HepG2 (cell line): ENCODE results near the gene CEP68. TPM values are rescaled to one million over a fixed set of nuclear protein-coding genes. Genes with fewer than 3 reads are reported as not detected.

Experiments
- AGO1 ChIP-seq: fragments of 200-400 bp; formaldehyde crosslinking; IDR thresholded peaks from 2 replicates; pipeline ENCODE4 v1.6.1; 2017; ENCODE audit warnings: mild to moderate bottlenecking, low read depth, low read length, moderate library complexity; ENCODE audit not compliant: poor library complexity, severe bottlenecking
- CBFB ChIP-seq: sonication (generic); formaldehyde crosslinking; IDR thresholded peaks from 2 replicates; pipeline ENCODE4 v1.4.0; 2020; ENCODE audit warnings: missing genetic modification reagents
- FOSL1 ChIP-seq: sonication (generic); formaldehyde crosslinking; IDR thresholded peaks from 2 replicates; pipeline ENCODE4 v1.9.0; 2021; ENCODE audit warnings: missing genetic modification reagents, borderline replicate concordance
- MXI1 ChIP-seq: IDR thresholded peaks from 3 replicates; pipeline ENCODE4 v1.6.1; 2012; ENCODE audit warnings: low read depth, low read length, inconsistent platforms, borderline replicate concordance
- MYNN ChIP-seq: sonication (generic); formaldehyde crosslinking; IDR thresholded peaks from 2 replicates; pipeline ENCODE4 v1.4.0; 2020; ENCODE audit warnings: mild to moderate bottlenecking, low read depth, missing genetic modification reagents
- PRDM10 ChIP-seq: sonication (generic); formaldehyde crosslinking; IDR thresholded peaks from 2 replicates; pipeline ENCODE4 v1.4.0; 2020; ENCODE audit warnings: low read depth, missing genetic modification reagents
- SETDB1 ChIP-seq: sonication (generic); formaldehyde crosslinking; IDR thresholded peaks from 2 replicates; pipeline ENCODE4 v1.5.1; 2020; ENCODE audit warnings: missing genetic modification reagents, mild to moderate bottlenecking, borderline replicate concordance
- XBP1 ChIP-seq: sonication (generic); formaldehyde crosslinking; IDR thresholded peaks from 2 replicates; pipeline ENCODE4 v1.5.0; 2020; ENCODE audit warnings: missing genetic modification reagents
- ZBTB1 ChIP-seq: sonication (generic); formaldehyde crosslinking; IDR thresholded peaks from 2 replicates; pipeline ENCODE4 v1.4.0; 2020; ENCODE audit warnings: missing genetic modification reagents, borderline replicate concordance
- ZBTB20 ChIP-seq: sonication (generic); formaldehyde crosslinking; IDR thresholded peaks from 2 replicates; pipeline ENCODE4 v1.8.1; 2023; ENCODE audit warnings: missing genetic modification reagents, low read depth, mild to moderate bottlenecking, borderline replicate concordance
- ZFAT ChIP-seq: sonication (generic); formaldehyde crosslinking; conservative IDR thresholded peaks from 2 replicates; pipeline ENCODE4 v1.8.1; 2023; ENCODE audit warnings: missing genetic modification reagents, inconsistent platforms
- ZNF326 ChIP-seq: sonication (generic); formaldehyde crosslinking; IDR thresholded peaks from 2 replicates; pipeline ENCODE4 v1.4.0; 2020; ENCODE audit warnings: missing genetic modification reagents, borderline replicate concordance
- ZNF460 ChIP-seq: sonication (generic); formaldehyde crosslinking; IDR thresholded peaks from 2 replicates; pipeline ENCODE4 v1.5.1; 2020; ENCODE audit warnings: missing genetic modification reagents, mild to moderate bottlenecking, borderline replicate concordance
- ZNF607 ChIP-seq: sonication (generic); formaldehyde crosslinking; IDR thresholded peaks from 2 replicates; pipeline ENCODE4 v1.5.1; 2020; ENCODE audit warnings: missing genetic modification reagents, mild to moderate bottlenecking, borderline replicate concordance
- ZNF749 ChIP-seq: sonication (generic); formaldehyde crosslinking; IDR thresholded peaks from 2 replicates; pipeline ENCODE4 v1.8.0; 2022; ENCODE audit warnings: mild to moderate bottlenecking, missing genetic modification reagents, moderate library complexity, borderline replicate concordance
- ZNF883 ChIP-seq: sonication (generic); formaldehyde crosslinking; IDR thresholded peaks from 2 replicates; pipeline ENCODE4 v1.5.1; 2020; ENCODE audit warnings: mild to moderate bottlenecking, missing genetic modification reagents; ENCODE audit errors: not compliant biosample characterization
- polyA plus RNA-seq, 8 experiments: library from polyadenylated mRNA; depleted of rRNA in 3 of 8; stranded (reverse) in 7 of 8; unstranded in 1 of 8; fragments of >200 nt; fragmentation: Illumina TruSeq in 4 of 8; extraction: Trizol in 4 of 8; gene quantifications; 2 replicates each; pipeline versions ENCODE4 v1.2.1 to v1.2.3, GENCODE V29; 2011 to 2016; ENCODE audit warnings: low read depth in 4 of 8, missing spikeins in 1 of 8, mixed read lengths in 1 of 8; ENCODE audit not compliant: insufficient read depth in 1 of 8
- total RNA-seq, 5 experiments: library from RNA; depleted of rRNA; stranded (reverse); fragments of >200 nt; fragmentation: Illumina TruSeq; extraction: Trizol; gene quantifications; 2 replicates each; pipeline ENCODE4 v1.2.3, GENCODE V29; 2016; ENCODE audit warnings: low read depth in 1 of 5
- TF ChIP-seq, protein P1 (sequence below), 2 experiments: sonication (generic) in 1 of 2; formaldehyde crosslinking in 1 of 2; IDR thresholded peaks; 2 replicates each; pipeline versions ENCODE4 v1.4.0 to v1.6.1; 2016 to 2020; ENCODE audit warnings: borderline replicate concordance in 1 of 2, low read depth in 1 of 2, mild to moderate bottlenecking in 1 of 2, missing genetic modification reagents in 1 of 2
- TF ChIP-seq, protein P2 (sequence below): sonication (generic); formaldehyde crosslinking; IDR thresholded peaks from 2 replicates; pipeline ENCODE4 v1.4.0; 2020; ENCODE audit warnings: low read depth, mild to moderate bottlenecking, missing genetic modification reagents

CEP68 gene
- total and polyA plus RNA-seq, 2 of the 13 experiments (the other 11 are each of a cell fraction or from before 2014, with no cell fraction given): 5.7 to 9.3 TPM

GRCh38 chr2:65055422-65056214 is 598 bp upstream of the CEP68 start (continued):
- no peak for TF ChIP-seq ZNF883
- TF ChIP-seq ZNF607: peak; percentile 85
- no peak; the same call in none of the 2 replicates for TF ChIP-seq ZNF749 (CRISPR knock-in tag)
- TF ChIP-seq SETDB1 (CRISPR knock-in tag): no peak
- 0 out of 2 replicates have a peak, but pooled peaks have one; percentile 46 for TF ChIP-seq MYNN (CRISPR knock-in tag)
- no peak for TF ChIP-seq CBFB (CRISPR knock-in tag)
- TF ChIP-seq, protein P1, sequence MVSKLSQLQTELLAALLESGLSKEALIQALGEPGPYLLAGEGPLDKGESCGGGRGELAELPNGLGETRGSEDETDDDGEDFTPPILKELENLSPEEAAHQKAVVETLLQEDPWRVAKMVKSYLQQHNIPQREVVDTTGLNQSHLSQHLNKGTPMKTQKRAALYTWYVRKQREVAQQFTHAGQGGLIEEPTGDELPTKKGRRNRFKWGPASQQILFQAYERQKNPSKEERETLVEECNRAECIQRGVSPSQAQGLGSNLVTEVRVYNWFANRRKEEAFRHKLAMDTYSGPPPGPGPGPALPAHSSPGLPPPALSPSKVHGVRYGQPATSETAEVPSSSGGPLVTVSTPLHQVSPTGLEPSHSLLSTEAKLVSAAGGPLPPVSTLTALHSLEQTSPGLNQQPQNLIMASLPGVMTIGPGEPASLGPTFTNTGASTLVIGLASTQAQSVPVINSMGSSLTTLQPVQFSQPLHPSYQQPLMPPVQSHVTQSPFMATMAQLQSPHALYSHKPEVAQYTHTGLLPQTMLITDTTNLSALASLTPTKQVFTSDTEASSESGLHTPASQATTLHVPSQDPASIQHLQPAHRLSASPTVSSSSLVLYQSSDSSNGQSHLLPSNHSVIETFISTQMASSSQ (IDR thresholded peaks at IDR 0.05; ENCODE audit: low read depth): no peak
- TF ChIP-seq, protein P1 (CRISPR knock-in tag; IDR thresholded peaks at IDR 0.05; ENCODE audit: borderline replicate concordance): no peak
- TF ChIP-seq PRDM10 (CRISPR knock-in tag): no peak
- TF ChIP-seq, protein P2, sequence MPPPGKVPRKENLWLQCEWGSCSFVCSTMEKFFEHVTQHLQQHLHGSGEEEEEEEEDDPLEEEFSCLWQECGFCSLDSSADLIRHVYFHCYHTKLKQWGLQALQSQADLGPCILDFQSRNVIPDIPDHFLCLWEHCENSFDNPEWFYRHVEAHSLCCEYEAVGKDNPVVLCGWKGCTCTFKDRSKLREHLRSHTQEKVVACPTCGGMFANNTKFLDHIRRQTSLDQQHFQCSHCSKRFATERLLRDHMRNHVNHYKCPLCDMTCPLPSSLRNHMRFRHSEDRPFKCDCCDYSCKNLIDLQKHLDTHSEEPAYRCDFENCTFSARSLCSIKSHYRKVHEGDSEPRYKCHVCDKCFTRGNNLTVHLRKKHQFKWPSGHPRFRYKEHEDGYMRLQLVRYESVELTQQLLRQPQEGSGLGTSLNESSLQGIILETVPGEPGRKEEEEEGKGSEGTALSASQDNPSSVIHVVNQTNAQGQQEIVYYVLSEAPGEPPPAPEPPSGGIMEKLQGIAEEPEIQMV (CRISPR knock-in tag): no peak
- no peak for TF ChIP-seq XBP1 (CRISPR knock-in tag)
- TF ChIP-seq MXI1: no peak
- peak; percentile 22 for TF ChIP-seq AGO1
- no peak for TF ChIP-seq FOSL1 (CRISPR knock-in tag)
- TF ChIP-seq ZBTB1 (CRISPR knock-in tag): no peak
- TF ChIP-seq ZFAT (CRISPR knock-in tag): no peak
- TF ChIP-seq ZNF460 (CRISPR knock-in tag): no peak
- TF ChIP-seq ZBTB20 (CRISPR knock-in tag): peak; percentile 89; the same call in 1 of the 2 replicates
- no peak for TF ChIP-seq ZNF326 (CRISPR knock-in tag)
